Lower leg skin (tissue), 3 donors: Measurements from ENCODE around the gene ZC3H4.

Source experiments
- POLR2A ChIP-seq, 2 donors: fragments of 450-650 bp; IDR thresholded peaks; one replicate each; pipeline ENCODE4 v1.6.1; 2016 to 2017; ENCODE audit warnings: antibody characterized with exemption in 2 of 2, mild to moderate bottlenecking in 1 of 2, moderate library complexity in 1 of 2
- TF ChIP-seq, protein P1 (sequence below), 3 donors: fragments of 450-650 bp; IDR thresholded peaks; one replicate each; pipeline ENCODE4 v1.5.1; 2016; ENCODE audit warnings: antibody characterized with exemption in 3 of 3, mild to moderate bottlenecking in 3 of 3, moderate library complexity in 2 of 3

GRCh38 chr19:47158879-47159503 is 45.4 kb upstream of the ZC3H4 start:
- TF ChIP-seq, protein P1, sequence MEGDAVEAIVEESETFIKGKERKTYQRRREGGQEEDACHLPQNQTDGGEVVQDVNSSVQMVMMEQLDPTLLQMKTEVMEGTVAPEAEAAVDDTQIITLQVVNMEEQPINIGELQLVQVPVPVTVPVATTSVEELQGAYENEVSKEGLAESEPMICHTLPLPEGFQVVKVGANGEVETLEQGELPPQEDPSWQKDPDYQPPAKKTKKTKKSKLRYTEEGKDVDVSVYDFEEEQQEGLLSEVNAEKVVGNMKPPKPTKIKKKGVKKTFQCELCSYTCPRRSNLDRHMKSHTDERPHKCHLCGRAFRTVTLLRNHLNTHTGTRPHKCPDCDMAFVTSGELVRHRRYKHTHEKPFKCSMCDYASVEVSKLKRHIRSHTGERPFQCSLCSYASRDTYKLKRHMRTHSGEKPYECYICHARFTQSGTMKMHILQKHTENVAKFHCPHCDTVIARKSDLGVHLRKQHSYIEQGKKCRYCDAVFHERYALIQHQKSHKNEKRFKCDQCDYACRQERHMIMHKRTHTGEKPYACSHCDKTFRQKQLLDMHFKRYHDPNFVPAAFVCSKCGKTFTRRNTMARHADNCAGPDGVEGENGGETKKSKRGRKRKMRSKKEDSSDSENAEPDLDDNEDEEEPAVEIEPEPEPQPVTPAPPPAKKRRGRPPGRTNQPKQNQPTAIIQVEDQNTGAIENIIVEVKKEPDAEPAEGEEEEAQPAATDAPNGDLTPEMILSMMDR (IDR thresholded peaks at IDR 0.05) = no peak
- TF ChIP-seq POLR2A (IDR thresholded peaks at IDR 0.05) = no peak
